ENCODE measurements around the gene SPINK4.

DNA sequence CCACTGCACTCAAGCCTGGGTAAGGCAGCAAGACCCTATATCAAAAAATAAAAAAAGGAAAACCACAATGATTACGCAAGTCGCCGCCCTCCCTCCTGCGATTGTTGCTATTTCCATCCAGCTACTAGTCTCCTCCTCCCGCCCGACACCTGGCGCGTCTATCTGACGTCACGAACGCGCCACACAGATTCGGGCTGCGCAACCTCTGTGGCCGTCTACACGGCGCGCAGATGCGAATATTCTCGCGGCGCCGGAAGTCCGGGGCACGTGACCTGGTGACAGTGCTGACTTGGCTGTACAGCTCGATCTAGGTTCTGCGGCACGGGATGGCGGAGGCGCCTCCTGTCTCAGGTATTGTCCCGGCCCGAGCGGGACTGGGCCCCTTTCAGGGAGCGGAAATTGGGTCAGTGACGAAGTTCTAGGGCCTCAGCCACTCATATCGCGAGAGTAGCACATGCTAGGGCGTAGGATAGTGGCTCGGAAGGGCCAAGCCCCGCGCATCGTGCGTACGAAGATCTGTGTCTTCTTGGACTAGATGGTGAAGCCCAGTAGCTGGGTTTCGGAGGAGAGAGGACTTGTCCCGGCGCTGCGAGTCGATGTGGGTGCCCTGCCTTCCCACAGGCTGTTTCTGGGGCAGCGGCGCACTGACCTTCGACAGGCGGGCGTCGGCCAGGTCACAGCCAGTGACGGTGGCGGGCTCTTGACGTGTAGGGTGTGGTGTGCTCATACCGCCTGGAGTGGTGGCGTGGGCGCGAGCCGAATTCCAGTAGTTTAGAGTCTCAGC is 50.5 kb downstream of the SPINK4 start, which contains the start of gene NFX1:
- TF ChIP-seq POLR2AphosphoS5 (IDR thresholded peaks at IDR 0.05; ENCODE audit: low read depth, low read length) (peak; percentile 62; the same call in 1 of the 2 replicates), SIN3A (IDR thresholded peaks at IDR 0.05; ENCODE audit: borderline replicate concordance, insufficient read depth, low read length) (no peak; the same call in 1 of the 2 replicates), TAF1 (IDR thresholded peaks at IDR 0.05; ENCODE audit: borderline replicate concordance, insufficient read depth, low read length) (no peak; the same call in 1 of the 2 replicates), FOXP2 (optimal IDR thresholded peaks at IDR 0.05; ENCODE audit: borderline replicate concordance, extremely low read depth, extremely low read length, insufficient read depth) (peak; percentile 86)
- TF ChIP-seq, protein P1, sequence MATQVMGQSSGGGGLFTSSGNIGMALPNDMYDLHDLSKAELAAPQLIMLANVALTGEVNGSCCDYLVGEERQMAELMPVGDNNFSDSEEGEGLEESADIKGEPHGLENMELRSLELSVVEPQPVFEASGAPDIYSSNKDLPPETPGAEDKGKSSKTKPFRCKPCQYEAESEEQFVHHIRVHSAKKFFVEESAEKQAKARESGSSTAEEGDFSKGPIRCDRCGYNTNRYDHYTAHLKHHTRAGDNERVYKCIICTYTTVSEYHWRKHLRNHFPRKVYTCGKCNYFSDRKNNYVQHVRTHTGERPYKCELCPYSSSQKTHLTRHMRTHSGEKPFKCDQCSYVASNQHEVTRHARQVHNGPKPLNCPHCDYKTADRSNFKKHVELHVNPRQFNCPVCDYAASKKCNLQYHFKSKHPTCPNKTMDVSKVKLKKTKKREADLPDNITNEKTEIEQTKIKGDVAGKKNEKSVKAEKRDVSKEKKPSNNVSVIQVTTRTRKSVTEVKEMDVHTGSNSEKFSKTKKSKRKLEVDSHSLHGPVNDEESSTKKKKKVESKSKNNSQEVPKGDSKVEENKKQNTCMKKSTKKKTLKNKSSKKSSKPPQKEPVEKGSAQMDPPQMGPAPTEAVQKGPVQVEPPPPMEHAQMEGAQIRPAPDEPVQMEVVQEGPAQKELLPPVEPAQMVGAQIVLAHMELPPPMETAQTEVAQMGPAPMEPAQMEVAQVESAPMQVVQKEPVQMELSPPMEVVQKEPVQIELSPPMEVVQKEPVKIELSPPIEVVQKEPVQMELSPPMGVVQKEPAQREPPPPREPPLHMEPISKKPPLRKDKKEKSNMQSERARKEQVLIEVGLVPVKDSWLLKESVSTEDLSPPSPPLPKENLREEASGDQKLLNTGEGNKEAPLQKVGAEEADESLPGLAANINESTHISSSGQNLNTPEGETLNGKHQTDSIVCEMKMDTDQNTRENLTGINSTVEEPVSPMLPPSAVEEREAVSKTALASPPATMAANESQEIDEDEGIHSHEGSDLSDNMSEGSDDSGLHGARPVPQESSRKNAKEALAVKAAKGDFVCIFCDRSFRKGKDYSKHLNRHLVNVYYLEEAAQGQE (IDR thresholded peaks at IDR 0.05; ENCODE audit: insufficient read depth in 1 of 2, low read depth in 2 of 2, low read length in 2 of 2) = no peak
